Measurements from ENCODE around the gene FLYWCH1. TPM values are rescaled to one million over a fixed set of nuclear protein-coding genes. Genes with fewer than 3 reads are reported as not detected.
A peak's percentile ranks its signal among the peaks of the same experiment; 100 is the strongest.
"Not testable (repeated sequence)": the region's sequence is repeated elsewhere in the genome, so short reads cannot be mapped to it uniquely, and the experiment has no call there.

FLYWCH1 gene
- total RNA-seq, 1 donor from 2014 or later, result 34.7 TPM

GRCh38 chr16:2925951-2926649 lies 14.4 kb downstream of the FLYWCH1 start:
- Histone ChIP-seq H3K4me1 (peaks cover 10% of the 10 kb centered on the region), H3K27me3 (ENCODE audit: low read depth) (no peaks in the 10 kb centered on the region), H3K36me3 (peaks cover 36% of the 10 kb centered on the region), H3K27ac (no peak overlapping the region), H3K9me3 (no peaks in the 10 kb centered on the region), H3K4me3 (no peak overlapping the region)
- ATAC-seq, result no peak
- intact Hi-C loops (cut with DNase I), result loop anchor here (10.0 kb wide), 1 partner anchor 51 kb away; no protein-coding TSS in a partner anchor
- DNase-seq, result no peak
- TF ChIP-seq CTCF (IDR thresholded peaks at IDR 0.05), result no peak

GRCh38 chr16:2926650-2926999 lies 14.9 kb downstream of the FLYWCH1 start:
- ATAC-seq (no peak), DNase-seq (no peak)
- Histone ChIP-seq H3K4me1 (peaks cover 10% of the 10 kb centered on the region), H3K36me3 (peaks cover 35% of the 10 kb centered on the region), H3K27me3 (ENCODE audit: low read depth) (no peaks in the 10 kb centered on the region), H3K27ac (no peak overlapping the region), H3K9me3 (no peaks in the 10 kb centered on the region), H3K4me3 (no peak overlapping the region)
- intact Hi-C loops (cut with DNase I), result loop anchor here (10.0 kb wide), 1 partner anchor 52 kb away; no protein-coding TSS in a partner anchor
- no peak for TF ChIP-seq CTCF (IDR thresholded peaks at IDR 0.05)

- peak; percentile 99 for TF ChIP-seq CTCF (IDR thresholded peaks at IDR 0.05)
- no peaks in the 10 kb centered on the region for H3K9me3 ChIP-seq
- no peak overlapping the region for H3K4me3 ChIP-seq
- H3K27me3 ChIP-seq (ENCODE audit: low read depth), result no peaks in the 10 kb centered on the region
- H3K4me1 ChIP-seq, result peaks cover 10% of the 10 kb centered on the region
- ATAC-seq (peak; percentile 95 to 97), DNase-seq (peak; percentile 94)
- intact Hi-C loops (cut with DNase I), result loop anchor here (10.0 kb wide), 1 partner anchor 52 kb away; no protein-coding TSS in a partner anchor
- H3K36me3 ChIP-seq, result peaks cover 33% of the 10 kb centered on the region
- H3K27ac ChIP-seq, result no peak overlapping the region
Observed at GRCh38 chr16:2927010-2927646, 15.4 kb downstream of the FLYWCH1 start.

- peaks cover 33% of the 10 kb centered on the region for H3K36me3 ChIP-seq
- H3K27me3 ChIP-seq (ENCODE audit: low read depth); ATAC-seq; H3K4me1 ChIP-seq; H3K27ac ChIP-seq; H3K4me3 ChIP-seq; H3K9me3 ChIP-seq; DNase-seq: not testable (repeated sequence)
- intact Hi-C loops (cut with DNase I), result loop anchor here (10.0 kb wide), 1 partner anchor 53 kb away; no protein-coding TSS in a partner anchor
Observed at GRCh38 chr16:2928151-2928550, 16.4 kb downstream of the FLYWCH1 start.

GRCh38 chr16:2928796-2929195 lies 17.1 kb downstream of the FLYWCH1 start:
- no peak for ATAC-seq
- Histone ChIP-seq H3K36me3 (peaks cover 39% of the 10 kb centered on the region), H3K4me1 (peaks cover 10% of the 10 kb centered on the region), H3K9me3 (no peaks in the 10 kb centered on the region), H3K27ac (no peak overlapping the region), H3K4me3 (no peak overlapping the region), H3K27me3 (ENCODE audit: low read depth) (no peaks in the 10 kb centered on the region)
- no peak for TF ChIP-seq CTCF (IDR thresholded peaks at IDR 0.05)
- no peak for DNase-seq
- intact Hi-C loops (cut with DNase I), result loop anchor here (10.0 kb wide), 1 partner anchor 54 kb away; no protein-coding TSS in a partner anchor

- no peak overlapping the region for H3K4me3 ChIP-seq
- peaks cover 10% of the 10 kb centered on the region for H3K4me1 ChIP-seq
- ATAC-seq (no peak), DNase-seq (no peak)
- TF ChIP-seq CTCF (IDR thresholded peaks at IDR 0.05), result no peak
- H3K36me3 ChIP-seq, result peaks cover 46% of the 10 kb centered on the region
- no peaks in the 10 kb centered on the region for H3K9me3 ChIP-seq
- intact Hi-C loops (cut with DNase I), result loop anchor here (10.0 kb wide), 1 partner anchor 55 kb away; no protein-coding TSS in a partner anchor
- no peaks in the 10 kb centered on the region for H3K27me3 ChIP-seq (ENCODE audit: low read depth)
- no peak overlapping the region for H3K27ac ChIP-seq
Observed at GRCh38 chr16:2929693-2930092, 18.0 kb downstream of the FLYWCH1 start.
